Measurements from ENCODE around the gene BRD4. TPM values are rescaled to one million over a fixed set of nuclear protein-coding genes. Genes with fewer than 3 reads are reported as not detected.

BRD4 gene
- total and polyA plus RNA-seq, 2 of the 13 experiments (the other 11 are each of a cell fraction or from before 2014, with no cell fraction given) = 10.5 to 11.4 TPM

GRCh38 chr19:15297416-15298224 lies 34.7 kb downstream of the BRD4 start (continued):
- TF ChIP-seq ZBTB4 (CRISPR knock-in tag; IDR thresholded peaks at IDR 0.05; ENCODE audit: borderline replicate concordance) (no peak), TBP (CRISPR knock-in tag; IDR thresholded peaks at IDR 0.05) (no peak), CEBPG (CRISPR knock-in tag; IDR thresholded peaks at IDR 0.05) (peak; percentile 94), PRMT3 (CRISPR knock-in tag; IDR thresholded peaks at IDR 0.05; ENCODE audit: borderline replicate concordance, low read depth) (no peak), SNAPC5 (CRISPR knock-in tag; IDR thresholded peaks at IDR 0.05; ENCODE audit: borderline replicate concordance) (no peak), FOXK2 (IDR thresholded peaks at IDR 0.05) (peak; percentile 92), ESRRA (CRISPR knock-in tag; IDR thresholded peaks at IDR 0.05; ENCODE audit: low read depth) (no peak), SMARCC2 (IDR thresholded peaks at IDR 0.05) (no peak), ZNF792 (CRISPR knock-in tag; IDR thresholded peaks at IDR 0.05) (0 out of 2 replicates have a peak, but pooled peaks have one; percentile 57), JUNB (CRISPR knock-in tag; IDR thresholded peaks at IDR 0.05; ENCODE audit: borderline replicate concordance) (peak; percentile 48), SOX13 (IDR thresholded peaks at IDR 0.05) (peak; percentile 81; the same call in 1 of the 2 replicates), SOX13 (CRISPR knock-in tag; conservative IDR thresholded peaks at IDR 0.05 in 1 of 2, IDR thresholded peaks at IDR 0.05 in 1 of 2) (peak in 1 of 2 experiments; percentile 92; a peak in 2 of 4 replicates), ZNF737 (CRISPR knock-in tag; IDR thresholded peaks at IDR 0.05; ENCODE audit: borderline replicate concordance) (peak; percentile 73; the same call in 1 of the 2 replicates), TEAD2 (CRISPR knock-in tag; IDR thresholded peaks at IDR 0.05) (no peak), ZFP90 (CRISPR knock-in tag; IDR thresholded peaks at IDR 0.05; ENCODE audit: borderline replicate concordance) (peak; percentile 23; the same call in 1 of the 2 replicates), ZNF704 (CRISPR knock-in tag; IDR thresholded peaks at IDR 0.05; ENCODE audit: borderline replicate concordance) (no peak), KDM1A (CRISPR knock-in tag; IDR thresholded peaks at IDR 0.05) (peak; percentile 68), ZSCAN29 (CRISPR knock-in tag; conservative IDR thresholded peaks at IDR 0.05) (peak; percentile 65; the same call in 1 of the 2 replicates), ZFYVE20 (CRISPR knock-in tag; IDR thresholded peaks at IDR 0.05; ENCODE audit: borderline replicate concordance, low read depth) (no peak), SRY (CRISPR knock-in tag; IDR thresholded peaks at IDR 0.05) (0 out of 2 replicates have a peak, but pooled peaks have one; percentile 2)
- TF ChIP-seq, protein P1, sequence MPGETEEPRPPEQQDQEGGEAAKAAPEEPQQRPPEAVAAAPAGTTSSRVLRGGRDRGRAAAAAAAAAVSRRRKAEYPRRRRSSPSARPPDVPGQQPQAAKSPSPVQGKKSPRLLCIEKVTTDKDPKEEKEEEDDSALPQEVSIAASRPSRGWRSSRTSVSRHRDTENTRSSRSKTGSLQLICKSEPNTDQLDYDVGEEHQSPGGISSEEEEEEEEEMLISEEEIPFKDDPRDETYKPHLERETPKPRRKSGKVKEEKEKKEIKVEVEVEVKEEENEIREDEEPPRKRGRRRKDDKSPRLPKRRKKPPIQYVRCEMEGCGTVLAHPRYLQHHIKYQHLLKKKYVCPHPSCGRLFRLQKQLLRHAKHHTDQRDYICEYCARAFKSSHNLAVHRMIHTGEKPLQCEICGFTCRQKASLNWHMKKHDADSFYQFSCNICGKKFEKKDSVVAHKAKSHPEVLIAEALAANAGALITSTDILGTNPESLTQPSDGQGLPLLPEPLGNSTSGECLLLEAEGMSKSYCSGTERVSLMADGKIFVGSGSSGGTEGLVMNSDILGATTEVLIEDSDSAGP (CRISPR knock-in tag; IDR thresholded peaks at IDR 0.05; ENCODE audit: borderline replicate concordance) = peak; percentile 60; the same call in 1 of the 2 replicates
- TF ChIP-seq, protein P2, sequence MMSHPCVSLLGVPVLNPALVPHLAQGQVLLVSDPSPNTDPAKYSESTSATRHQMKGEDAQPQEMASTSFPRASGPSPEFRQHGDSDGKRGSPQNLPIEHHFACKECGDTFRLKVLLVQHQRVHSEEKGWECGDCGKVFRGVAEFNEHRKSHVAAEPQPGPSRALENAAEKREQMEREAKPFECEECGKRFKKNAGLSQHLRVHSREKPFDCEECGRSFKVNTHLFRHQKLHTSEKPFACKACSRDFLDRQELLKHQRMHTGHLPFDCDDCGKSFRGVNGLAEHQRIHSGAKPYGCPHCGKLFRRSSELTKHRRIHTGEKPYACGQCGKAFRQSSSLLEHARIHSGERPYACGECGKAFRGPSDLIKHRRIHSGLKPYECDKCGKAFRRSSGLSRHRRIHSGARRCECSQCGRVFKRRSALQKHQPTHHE (CRISPR knock-in tag; IDR thresholded peaks at IDR 0.05; ENCODE audit: borderline replicate concordance) = no peak
